ENCODE results near the gene WDR5. TPM values are rescaled to one million over a fixed set of nuclear protein-coding genes. Genes with fewer than 3 reads are reported as not detected.

The WDR5 gene
- total and polyA plus RNA-seq, 10 of the 15 experiments (the other 5 are each of a cell fraction or from before 2014, with no cell fraction given), result 1.4 to 43.7 (median 33.2) TPM

DNA sequence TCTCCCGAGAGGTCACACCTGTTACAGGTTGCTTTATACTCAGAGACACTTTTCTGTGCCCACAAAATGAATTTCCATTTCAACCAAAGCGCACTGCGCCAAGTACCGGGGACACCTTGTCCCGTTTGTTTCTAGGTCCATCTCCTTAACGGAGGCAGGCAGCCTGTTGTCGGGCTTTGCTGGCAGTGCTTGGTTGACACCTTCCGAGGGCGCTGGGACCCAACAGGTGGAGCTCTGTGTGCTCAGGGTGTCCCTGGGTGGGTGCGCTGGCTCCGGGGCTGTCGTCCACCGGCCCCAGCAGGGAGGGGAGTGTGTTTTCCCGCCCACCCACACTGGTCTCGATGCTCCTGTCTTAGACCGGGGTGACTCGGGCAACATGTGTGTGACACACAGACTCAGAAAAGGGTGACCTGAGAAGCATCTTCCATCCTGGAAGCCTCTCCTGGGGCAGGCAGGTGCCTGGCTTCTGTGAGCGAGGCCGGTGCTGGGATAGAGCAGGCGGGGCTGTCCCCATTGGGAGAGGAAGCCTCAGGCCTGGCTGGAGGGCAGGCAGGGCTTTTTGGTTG lies 20.0 kb downstream of the WDR5 start (continued):
- TF ChIP-seq, protein P1, sequence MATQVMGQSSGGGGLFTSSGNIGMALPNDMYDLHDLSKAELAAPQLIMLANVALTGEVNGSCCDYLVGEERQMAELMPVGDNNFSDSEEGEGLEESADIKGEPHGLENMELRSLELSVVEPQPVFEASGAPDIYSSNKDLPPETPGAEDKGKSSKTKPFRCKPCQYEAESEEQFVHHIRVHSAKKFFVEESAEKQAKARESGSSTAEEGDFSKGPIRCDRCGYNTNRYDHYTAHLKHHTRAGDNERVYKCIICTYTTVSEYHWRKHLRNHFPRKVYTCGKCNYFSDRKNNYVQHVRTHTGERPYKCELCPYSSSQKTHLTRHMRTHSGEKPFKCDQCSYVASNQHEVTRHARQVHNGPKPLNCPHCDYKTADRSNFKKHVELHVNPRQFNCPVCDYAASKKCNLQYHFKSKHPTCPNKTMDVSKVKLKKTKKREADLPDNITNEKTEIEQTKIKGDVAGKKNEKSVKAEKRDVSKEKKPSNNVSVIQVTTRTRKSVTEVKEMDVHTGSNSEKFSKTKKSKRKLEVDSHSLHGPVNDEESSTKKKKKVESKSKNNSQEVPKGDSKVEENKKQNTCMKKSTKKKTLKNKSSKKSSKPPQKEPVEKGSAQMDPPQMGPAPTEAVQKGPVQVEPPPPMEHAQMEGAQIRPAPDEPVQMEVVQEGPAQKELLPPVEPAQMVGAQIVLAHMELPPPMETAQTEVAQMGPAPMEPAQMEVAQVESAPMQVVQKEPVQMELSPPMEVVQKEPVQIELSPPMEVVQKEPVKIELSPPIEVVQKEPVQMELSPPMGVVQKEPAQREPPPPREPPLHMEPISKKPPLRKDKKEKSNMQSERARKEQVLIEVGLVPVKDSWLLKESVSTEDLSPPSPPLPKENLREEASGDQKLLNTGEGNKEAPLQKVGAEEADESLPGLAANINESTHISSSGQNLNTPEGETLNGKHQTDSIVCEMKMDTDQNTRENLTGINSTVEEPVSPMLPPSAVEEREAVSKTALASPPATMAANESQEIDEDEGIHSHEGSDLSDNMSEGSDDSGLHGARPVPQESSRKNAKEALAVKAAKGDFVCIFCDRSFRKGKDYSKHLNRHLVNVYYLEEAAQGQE (IDR thresholded peaks at IDR 0.05; ENCODE audit: low read depth, low read length), result no peak
- TF ChIP-seq, protein P2, sequence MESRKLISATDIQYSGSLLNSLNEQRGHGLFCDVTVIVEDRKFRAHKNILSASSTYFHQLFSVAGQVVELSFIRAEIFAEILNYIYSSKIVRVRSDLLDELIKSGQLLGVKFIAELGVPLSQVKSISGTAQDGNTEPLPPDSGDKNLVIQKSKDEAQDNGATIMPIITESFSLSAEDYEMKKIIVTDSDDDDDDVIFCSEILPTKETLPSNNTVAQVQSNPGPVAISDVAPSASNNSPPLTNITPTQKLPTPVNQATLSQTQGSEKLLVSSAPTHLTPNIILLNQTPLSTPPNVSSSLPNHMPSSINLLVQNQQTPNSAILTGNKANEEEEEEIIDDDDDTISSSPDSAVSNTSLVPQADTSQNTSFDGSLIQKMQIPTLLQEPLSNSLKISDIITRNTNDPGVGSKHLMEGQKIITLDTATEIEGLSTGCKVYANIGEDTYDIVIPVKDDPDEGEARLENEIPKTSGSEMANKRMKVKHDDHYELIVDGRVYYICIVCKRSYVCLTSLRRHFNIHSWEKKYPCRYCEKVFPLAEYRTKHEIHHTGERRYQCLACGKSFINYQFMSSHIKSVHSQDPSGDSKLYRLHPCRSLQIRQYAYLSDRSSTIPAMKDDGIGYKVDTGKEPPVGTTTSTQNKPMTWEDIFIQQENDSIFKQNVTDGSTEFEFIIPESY (IDR thresholded peaks at IDR 0.05), result no peak
- no peak for TF ChIP-seq CHD1 (IDR thresholded peaks at IDR 0.05; ENCODE audit: low read depth, low read length)

DNA sequence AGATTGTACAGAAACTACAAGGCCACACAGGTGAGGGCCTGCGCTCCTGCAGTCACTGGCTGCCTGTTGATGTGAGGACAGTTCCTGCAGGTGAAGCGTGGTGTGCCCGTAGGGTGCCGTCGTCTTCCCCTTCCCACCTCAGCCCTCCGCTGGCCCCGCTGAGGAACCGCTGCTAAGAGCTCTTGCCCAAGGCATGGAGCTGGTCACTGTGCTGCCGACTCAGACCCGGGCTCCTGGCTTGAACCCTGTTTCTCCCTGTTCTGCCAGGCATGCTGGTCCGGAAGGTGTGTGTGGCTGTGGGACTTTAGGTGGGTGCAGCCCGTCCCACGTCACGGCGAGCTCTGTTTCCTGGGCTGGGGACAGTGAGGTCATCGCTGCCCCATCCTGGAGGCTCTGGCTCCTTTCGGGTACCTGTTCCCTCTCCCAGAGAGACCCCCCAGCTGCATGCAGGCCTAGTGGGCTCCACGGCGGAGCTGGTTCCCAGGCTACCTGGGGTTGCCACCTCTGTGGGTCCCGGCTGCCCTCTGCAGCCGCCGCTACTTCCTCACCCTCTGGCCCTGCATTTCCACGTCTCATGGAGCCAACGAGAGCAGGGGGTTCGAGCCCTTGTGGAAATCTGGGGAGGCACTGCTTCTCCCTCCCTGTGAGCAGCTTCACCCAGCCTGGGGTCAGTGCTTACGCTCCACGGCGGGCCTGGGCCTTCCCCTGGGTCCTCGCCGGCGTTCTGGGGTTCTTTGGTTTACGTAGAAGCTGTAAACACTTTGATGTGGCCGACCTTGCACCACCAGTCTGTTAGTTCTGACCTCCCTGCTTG lies 20.9 kb downstream of the WDR5 start:
- FAIRE-seq (no peak), DNase-seq (ENCODE audit: low read depth, low spot score) (no peak), ATAC-seq (no peak)
- no peak overlapping the region for H3K4me2 ChIP-seq (ENCODE audit: control insufficient read depth, insufficient read depth)
- no peak overlapping the region for H3K4me3 ChIP-seq
- no peaks in the 10 kb centered on the region for H3K9me3 ChIP-seq (replicated peaks; ENCODE audit: control insufficient read depth, insufficient read depth, low read length)
- no peaks in the 10 kb centered on the region for H4K20me1 ChIP-seq (ENCODE audit: control insufficient read depth, insufficient read depth)
- CTCF ChIA-PET, result no interaction called here
- in situ Hi-C loops (cut with MboI) (no loop called here), intact Hi-C loops (cut with micrococcal nuclease; ENCODE audit: unreplicated experiment) (no loop called here)
- no TSS peak for BruUV-seq (replicated peaks)
- WGBS (ENCODE audit: insufficient coverage, insufficient replicate concordance, low lambda C conversion rate, missing lambda C conversion rate), result 95% methylated on average over 31 of the region's 33 CpGs
- H3K9ac ChIP-seq (ENCODE audit: control insufficient read depth, insufficient read depth, low read length), result no peak overlapping the region
- no peaks in the 10 kb centered on the region for H3K27me3 ChIP-seq (replicated peaks in 1 of 2; ENCODE audit: control insufficient read depth in 2 of 2, insufficient read depth in 2 of 2, low read length in 1 of 2)
- RAD21 ChIA-PET (ENCODE audit: unreplicated experiment), result no interaction called here
- H3K79me2 ChIP-seq (ENCODE audit: control insufficient read depth, insufficient read depth, low read length), result no peaks in the 10 kb centered on the region
- peaks cover 11 to 52% of the 10 kb centered on the region in 2 experiments; a peak in 3 of 4 replicates for H3K36me3 ChIP-seq (ENCODE audit: control insufficient read depth in 2 of 2, insufficient read depth in 2 of 2, low read length in 1 of 2)
- no peak overlapping the region for H3K27ac ChIP-seq (ENCODE audit: control insufficient read depth, insufficient read depth)
- no peaks in the 10 kb centered on the region for H3K4me1 ChIP-seq (ENCODE audit: control insufficient read depth, insufficient read depth, low read length)
- POLR2A ChIA-PET, result no interaction called here
- SMC1A ChIA-PET (ENCODE audit: uncharacterized antibody, unreplicated experiment), result no interaction called here
- H2AFZ ChIP-seq (ENCODE audit: control insufficient read depth, low read depth, low read length), result no peak overlapping the region
- TF ChIP-seq, protein P3, sequence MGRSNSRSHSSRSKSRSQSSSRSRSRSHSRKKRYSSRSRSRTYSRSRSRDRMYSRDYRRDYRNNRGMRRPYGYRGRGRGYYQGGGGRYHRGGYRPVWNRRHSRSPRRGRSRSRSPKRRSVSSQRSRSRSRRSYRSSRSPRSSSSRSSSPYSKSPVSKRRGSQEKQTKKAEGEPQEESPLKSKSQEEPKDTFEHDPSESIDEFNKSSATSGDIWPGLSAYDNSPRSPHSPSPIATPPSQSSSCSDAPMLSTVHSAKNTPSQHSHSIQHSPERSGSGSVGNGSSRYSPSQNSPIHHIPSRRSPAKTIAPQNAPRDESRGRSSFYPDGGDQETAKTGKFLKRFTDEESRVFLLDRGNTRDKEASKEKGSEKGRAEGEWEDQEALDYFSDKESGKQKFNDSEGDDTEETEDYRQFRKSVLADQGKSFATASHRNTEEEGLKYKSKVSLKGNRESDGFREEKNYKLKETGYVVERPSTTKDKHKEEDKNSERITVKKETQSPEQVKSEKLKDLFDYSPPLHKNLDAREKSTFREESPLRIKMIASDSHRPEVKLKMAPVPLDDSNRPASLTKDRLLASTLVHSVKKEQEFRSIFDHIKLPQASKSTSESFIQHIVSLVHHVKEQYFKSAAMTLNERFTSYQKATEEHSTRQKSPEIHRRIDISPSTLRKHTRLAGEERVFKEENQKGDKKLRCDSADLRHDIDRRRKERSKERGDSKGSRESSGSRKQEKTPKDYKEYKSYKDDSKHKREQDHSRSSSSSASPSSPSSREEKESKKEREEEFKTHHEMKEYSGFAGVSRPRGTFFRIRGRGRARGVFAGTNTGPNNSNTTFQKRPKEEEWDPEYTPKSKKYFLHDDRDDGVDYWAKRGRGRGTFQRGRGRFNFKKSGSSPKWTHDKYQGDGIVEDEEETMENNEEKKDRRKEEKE (IDR thresholded peaks at IDR 0.05), result no peak
- TF ChIP-seq CEBPZ (IDR thresholded peaks at IDR 0.05; ENCODE audit: low read depth, low read length), result no peak
- TF ChIP-seq HDAC2 (IDR thresholded peaks at IDR 0.05), result no peak
- TF ChIP-seq TCF3 (IDR thresholded peaks at IDR 0.05; ENCODE audit: borderline replicate concordance, insufficient read depth, low read depth, low read length), result no peak
- no peak for TF ChIP-seq ATF7 (IDR thresholded peaks at IDR 0.05; ENCODE audit: low read depth)

All from GM12878 (cell line).